Measurements from ENCODE around the gene TNPO3. TPM values are rescaled to one million over a fixed set of nuclear protein-coding genes. Genes with fewer than 3 reads are reported as not detected.

TNPO3 gene
- total RNA-seq, 1 experiment from 2014 or later = 58.5 TPM

GRCh38 chr7:128961030-128961659 lies 93.8 kb downstream of the TNPO3 start:
- Histone ChIP-seq H3K27me3 (ENCODE audit: insufficient read depth, low read length) (no peaks in the 10 kb centered on the region), H3K9me3 (ENCODE audit: control insufficient read depth in 1 of 2, insufficient read depth in 1 of 2, low read depth in 1 of 2, low read length in 2 of 2) (no peaks in the 10 kb centered on the region), H3K36me3 (ENCODE audit: control insufficient read depth in 1 of 2, insufficient read depth in 2 of 2, low read length in 2 of 2) (peaks cover 32 to 39% of the 10 kb centered on the region in 2 experiments; a peak in 3 of 4 replicates), H3K27ac (ENCODE audit: low read depth, low read length) (no peak overlapping the region), H2AFZ (ENCODE audit: low read depth, low read length, poor library complexity, severe bottlenecking) (no peak overlapping the region), H3K9me2 (ENCODE audit: insufficient read depth) (no peaks in the 10 kb centered on the region), H3K4me1 (ENCODE audit: control insufficient read depth in 1 of 2, insufficient read depth in 2 of 2, low read length in 2 of 2) (no peaks in the 10 kb centered on the region), H3K4me2 (ENCODE audit: low read length) (no peak overlapping the region), H3K4me3 (replicated peaks in 1 of 2; ENCODE audit: low read depth in 1 of 2, low read length in 2 of 2) (no peak overlapping the region), H4K20me1 (ENCODE audit: insufficient read depth) (0 out of 2 replicates have a peak, but pooled peaks cover 4% of the 10 kb centered on the region), H3K79me2 (ENCODE audit: insufficient read depth, low read length) (no peaks in the 10 kb centered on the region; the same call in 1 of the 2 replicates), H3K9ac (ENCODE audit: low read length) (no peak overlapping the region)
- DNase-seq (ENCODE audit: low read depth, low spot score) (no peak), ATAC-seq (no peak)
- TF ChIP-seq RAD21 (IDR thresholded peaks at IDR 0.05; ENCODE audit: low read depth) (no peak), EGR1 (IDR thresholded peaks at IDR 0.05; ENCODE audit: low read depth) (no peak), ZNF274 (IDR thresholded peaks at IDR 0.05; ENCODE audit: low read depth, low read length) (no peak), POLR2A (IDR thresholded peaks at IDR 0.05; ENCODE audit: borderline replicate concordance, extremely low read depth, insufficient read depth, insufficient read length) (no peak), ZBTB33 (IDR thresholded peaks at IDR 0.05; ENCODE audit: extremely low read depth, insufficient replicate concordance, low read length) (no peak), EZH2phosphoT487 (IDR thresholded peaks at IDR 0.05; ENCODE audit: borderline replicate concordance) (no peak), FOSL1 (IDR thresholded peaks at IDR 0.05; ENCODE audit: low read depth) (no peak), JUND (IDR thresholded peaks at IDR 0.05) (no peak), CTCF (IDR thresholded peaks at IDR 0.05 in 2 of 3, conservative IDR thresholded peaks at IDR 0.05 in 1 of 3; ENCODE audit: borderline replicate concordance in 1 of 3, insufficient read depth in 1 of 3, low read depth in 2 of 3, low read length in 2 of 3) (no peak), MAX (IDR thresholded peaks at IDR 0.05) (no peak), SIN3A (IDR thresholded peaks at IDR 0.05; ENCODE audit: low read depth) (no peak), CEBPB (IDR thresholded peaks at IDR 0.05; ENCODE audit: low read depth) (no peak), POLR2AphosphoS5 (IDR thresholded peaks at IDR 0.05; ENCODE audit: low read depth, low read length) (no peak), YY1 (IDR thresholded peaks at IDR 0.05; ENCODE audit: extremely low read depth, insufficient replicate concordance, low read depth, low read length) (no peak), SRF (IDR thresholded peaks at IDR 0.05; ENCODE audit: low read depth) (no peak), ATF3 (IDR thresholded peaks at IDR 0.05) (no peak)
- no TSS peak for BruUV-seq (replicated peaks)
- ChIA-PET CTCF (no interaction called here), POLR2A (no interaction called here), RAD21 (ENCODE audit: low non-redundant PET in 1 of 2, low total read pairs in 2 of 2, uncharacterized antibody in 2 of 2, unreplicated experiment in 2 of 2) (no interaction called here)
- intact Hi-C loops (cut with micrococcal nuclease) = no loop called here
